HL-60 (cell line): ENCODE results near the gene RMND5B.

Experiments
- CTCF ChIP-seq: IDR thresholded peaks from one replicate; pipeline ENCODE4 v1.5.1; 2011; ENCODE audit warnings: low read length, control low read depth, inconsistent platforms; ENCODE audit not compliant: insufficient read depth
- GABPA ChIP-seq: IDR thresholded peaks from 2 replicates; pipeline ENCODE4 v1.6.1; 2012; ENCODE audit warnings: low read depth
- POLR2AphosphoS5 ChIP-seq: IDR thresholded peaks from 2 replicates; pipeline ENCODE4 v1.6.1; 2012; ENCODE audit warnings: low read depth
- REST ChIP-seq: IDR thresholded peaks from 2 replicates; pipeline ENCODE4 v1.6.1; 2012; ENCODE audit warnings: low read depth; ENCODE audit not compliant: insufficient replicate concordance
- SPI1 ChIP-seq: IDR thresholded peaks from 2 replicates; pipeline ENCODE4 v1.6.1; 2012; ENCODE audit warnings: low read depth, mild to moderate bottlenecking, borderline replicate concordance

- no peak for TF ChIP-seq CTCF
- TF ChIP-seq POLR2AphosphoS5, result no peak
- TF ChIP-seq GABPA, result no peak
- TF ChIP-seq SPI1, result no peak
- TF ChIP-seq REST, result no peak
Measured at GRCh38 chr5:178116143-178116885, 14.5 kb upstream of the RMND5B start.
